Measurements from ENCODE around the gene ADTRP.

The ADTRP gene

DNA sequence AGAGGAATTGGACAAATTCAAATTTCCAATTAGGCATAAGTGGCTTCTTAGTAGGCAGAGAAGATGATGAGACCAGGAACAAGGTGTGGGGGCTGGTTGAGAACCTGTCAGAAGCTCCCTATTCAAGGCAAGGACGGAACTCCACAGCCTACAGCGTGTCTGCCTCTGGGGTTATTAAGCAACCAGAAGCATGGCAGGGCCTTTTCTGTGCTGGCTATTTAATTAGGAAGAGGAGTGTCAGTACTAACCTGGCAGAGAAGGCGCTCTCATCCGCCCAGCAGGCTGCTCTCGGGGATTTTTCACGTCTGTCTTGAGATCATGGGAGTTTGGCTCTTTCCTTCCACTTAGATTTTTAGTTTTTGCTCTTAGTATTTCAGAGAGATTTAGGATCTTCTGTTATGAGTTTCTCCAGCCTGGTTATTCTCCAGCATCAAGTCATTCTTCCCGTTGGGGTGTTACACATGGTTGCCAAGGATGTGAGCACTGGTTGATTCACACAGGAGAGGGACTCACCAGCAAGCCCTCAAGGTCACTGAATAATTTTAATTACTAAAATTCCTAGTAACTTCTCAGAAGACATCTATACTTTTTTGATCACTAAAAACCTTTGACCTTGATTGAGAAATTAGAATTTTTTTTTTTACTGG, 23.9 kb downstream of the ADTRP start:
- DNase-seq: no peak

DNA sequence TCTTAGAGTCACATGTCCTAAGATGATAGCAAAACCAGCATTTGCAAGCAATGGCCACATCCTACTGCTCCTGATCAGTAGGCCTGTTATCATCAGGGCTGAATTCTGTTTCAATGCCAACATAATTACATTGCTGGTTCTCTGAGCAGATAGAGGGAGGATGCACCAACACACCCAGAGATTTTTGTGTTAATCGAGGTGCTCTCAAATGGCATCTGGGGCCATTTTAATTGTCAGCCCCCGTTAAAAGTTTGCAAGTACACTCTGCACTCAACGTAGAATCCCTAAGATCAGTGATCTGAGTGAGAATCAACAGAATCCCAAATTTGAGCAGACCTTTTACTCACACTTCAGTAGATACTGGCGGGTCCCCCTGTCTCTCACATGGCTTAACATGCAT, 24.8 kb downstream of the ADTRP start:
- DNase-seq: no peak

DNA sequence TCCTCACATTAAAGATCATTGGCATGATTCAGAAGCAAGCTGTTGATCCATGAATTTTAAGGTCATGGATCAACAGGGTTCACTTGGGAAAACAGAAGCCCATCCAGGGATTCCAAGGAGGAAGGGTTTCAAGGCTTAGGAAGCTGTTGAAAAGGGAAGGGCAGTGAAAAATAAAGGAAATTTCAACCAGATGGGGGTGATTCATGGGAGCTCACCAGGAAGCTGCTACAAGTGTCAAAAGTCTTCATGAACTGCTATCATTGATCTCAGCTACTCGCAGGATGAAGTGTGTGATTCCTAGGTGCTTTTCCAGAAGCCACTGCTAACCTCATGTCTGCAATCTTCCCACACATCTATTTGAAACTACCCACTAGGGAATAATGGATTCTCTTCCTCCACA, 26.2 kb downstream of the ADTRP start:
- no peak for DNase-seq

DNA sequence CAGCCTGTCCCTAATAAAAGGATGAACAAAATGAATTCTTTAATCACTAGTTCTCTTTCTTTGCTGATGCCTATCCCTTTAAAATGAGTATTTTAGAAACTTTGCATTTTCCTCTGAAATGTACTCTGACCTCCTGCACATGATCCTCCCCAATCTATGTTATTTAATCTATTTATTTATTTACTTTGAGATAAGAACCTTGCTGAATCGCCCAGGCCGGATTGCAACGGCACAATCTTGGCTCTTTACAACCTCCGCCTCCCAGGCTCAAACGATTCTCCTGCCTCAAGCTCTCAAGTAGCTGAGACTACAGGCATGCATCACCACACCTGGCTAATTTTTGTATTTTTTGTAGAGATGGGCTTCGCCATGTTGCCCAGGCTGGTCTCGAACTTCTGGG, 27.9 kb downstream of the ADTRP start:
- no peak for DNase-seq

DNA sequence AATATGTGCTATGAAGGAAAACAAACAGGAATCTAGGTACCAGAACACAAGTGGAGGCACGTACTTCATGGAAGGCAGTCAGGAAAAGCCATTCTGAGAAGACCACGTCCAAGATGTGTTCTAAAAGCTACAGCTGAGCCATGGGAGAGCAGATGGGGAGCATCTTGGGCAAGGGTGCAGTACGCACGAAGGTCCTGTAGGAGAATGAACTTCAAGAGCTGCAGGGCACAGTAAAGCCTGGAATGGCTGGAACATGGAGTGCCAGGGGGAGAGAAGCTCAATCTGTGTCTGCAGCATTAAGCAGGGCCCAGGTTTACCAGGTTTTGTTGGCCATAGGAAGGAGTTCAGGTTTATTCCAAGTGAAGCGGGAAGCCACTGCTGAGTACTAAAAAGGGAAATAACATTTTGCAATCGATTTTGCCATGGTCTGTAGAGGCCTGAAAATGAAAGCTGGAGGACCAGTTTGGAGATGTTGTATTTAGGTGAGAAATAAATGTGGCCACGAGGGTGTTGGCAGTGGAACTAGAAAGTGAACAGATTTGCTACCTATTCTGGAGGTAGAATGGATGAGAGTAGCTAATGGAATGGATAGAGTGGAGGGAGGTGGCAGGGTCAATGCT, 29.9 kb downstream of the ADTRP start:
- no peak for DNase-seq

DNA sequence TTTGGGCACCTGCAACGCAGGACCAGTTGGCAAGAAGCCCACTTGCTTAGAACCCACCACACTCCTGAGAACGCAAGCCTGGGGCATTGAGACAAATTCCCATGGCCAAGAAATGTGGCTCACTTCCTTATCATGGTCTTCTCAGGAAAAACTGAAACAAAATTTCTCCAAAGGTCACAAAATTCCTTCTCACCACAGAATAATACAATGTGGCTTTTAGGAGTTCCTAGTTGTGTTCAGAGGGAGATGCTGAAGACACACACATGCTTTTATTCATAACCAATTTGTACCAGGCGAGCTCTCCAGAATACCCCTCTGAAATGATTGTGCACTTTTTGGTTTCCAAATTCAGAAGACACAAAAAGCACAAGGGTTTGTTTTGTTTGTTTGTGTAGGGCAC, 31.6 kb downstream of the ADTRP start:
- no peak for DNase-seq

DNA sequence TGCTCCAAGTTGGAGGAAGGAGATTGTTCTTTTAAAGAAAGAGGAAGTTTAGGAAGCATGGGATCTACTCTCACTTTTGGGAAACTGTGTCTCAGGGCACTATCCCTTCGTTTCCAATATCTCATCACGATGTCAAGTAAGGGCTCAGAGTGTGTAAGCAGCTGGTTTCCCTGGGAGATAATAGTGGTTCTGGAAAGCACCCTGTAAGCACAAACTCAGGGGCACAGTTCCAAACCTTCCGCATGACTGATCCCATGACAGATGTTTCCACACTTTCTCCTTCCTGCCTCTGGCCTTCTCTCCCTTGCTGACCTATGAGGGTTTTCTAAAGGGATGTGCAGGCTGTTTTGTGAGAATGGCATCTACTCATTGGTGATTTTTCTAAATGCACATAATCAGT, 33.9 kb downstream of the ADTRP start:
- DNase-seq: no peak

DNA sequence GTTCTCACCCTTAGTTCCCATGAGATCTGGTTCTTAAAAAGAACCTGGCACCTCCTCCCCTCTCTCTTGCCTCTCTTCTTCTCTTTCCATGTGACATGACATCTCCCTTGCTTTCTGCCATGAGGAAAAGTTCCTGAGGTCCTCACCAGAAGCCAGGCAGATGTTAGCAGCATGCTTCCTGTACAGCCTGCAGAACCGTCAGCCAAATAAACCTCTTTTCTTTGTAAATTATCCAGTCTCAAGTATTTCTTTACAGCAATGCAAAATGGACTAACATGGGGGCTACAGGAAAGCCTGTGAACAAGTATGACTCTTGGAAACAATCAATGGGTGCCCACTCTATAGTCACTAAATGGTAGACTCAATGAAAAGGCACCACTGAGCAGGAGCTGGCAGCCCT, 34.5 kb downstream of the ADTRP start:
- no peak for DNase-seq

DNA sequence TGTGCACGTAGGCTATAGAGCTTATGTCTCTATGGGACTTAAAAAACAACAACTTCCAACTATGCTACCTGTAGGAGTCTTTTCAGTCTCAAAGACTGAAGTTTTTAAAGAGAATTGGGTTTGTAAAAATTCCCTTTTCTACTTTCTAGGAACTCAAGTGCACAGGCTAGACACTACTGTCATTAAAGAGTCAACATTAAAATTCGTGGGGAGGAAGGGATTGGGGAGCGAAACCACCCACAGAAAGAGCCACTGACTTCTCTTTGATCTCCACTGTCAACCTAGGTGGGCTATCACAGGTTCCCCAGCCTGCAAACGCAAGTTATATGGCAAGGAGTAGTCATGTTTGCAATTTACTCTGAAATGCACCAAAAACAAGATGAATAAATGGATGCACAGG, 37.7 kb downstream of the ADTRP start:
- DNase-seq: no peak

DNA sequence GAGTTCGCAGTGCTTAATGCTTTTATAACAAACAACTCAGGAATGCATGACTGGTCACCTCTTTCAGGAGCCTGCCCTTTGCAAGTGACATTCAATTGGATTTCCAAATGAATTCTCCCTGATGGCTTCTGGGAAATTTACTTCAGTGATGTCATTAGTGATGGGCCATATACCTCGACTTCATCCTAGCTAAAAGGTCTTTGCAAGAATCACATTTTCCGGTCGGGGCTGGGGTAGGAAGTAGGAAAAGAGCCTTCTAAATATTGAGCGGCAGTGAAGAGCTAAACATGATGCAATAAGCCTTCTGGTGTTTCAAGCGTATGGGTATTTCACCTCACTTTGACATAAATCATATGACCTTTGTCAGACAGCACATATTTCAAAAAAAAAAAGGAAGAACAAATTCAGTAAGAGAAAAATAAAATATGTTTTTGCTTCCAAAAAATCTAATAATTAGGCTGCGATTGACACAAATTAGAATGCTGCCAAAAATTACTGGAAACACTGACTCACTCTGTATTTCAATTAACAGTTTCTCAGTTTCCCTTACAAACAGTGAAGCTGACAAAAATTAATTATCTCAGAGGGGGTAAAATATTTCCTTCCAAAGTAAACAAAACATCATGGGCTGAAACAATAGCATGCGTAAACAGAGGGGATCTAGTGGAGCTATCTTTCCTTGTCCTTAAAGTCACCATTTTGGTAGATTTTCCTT, 39.8 kb downstream of the ADTRP start:
- no peak for DNase-seq

DNA sequence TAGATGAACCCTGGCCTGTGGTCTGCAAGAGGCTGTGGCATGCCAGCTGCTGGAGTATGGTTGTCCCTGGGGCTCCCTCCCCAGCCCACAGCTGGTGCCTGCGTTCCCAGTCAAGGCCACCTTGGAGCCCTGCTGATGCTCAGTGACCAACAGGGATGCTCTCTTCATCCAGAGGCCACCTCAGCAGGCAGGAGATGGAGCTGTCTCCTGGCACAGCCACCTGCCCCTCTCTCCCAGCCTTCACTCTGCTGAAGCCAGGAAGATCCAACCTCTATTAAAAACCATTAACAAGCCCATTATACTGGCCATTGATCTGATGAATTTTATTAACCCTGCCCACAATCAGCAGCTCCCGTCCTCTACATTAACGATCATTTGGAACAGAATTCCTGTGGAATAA, 40.4 kb downstream of the ADTRP start:
- DNase-seq: no peak

DNA sequence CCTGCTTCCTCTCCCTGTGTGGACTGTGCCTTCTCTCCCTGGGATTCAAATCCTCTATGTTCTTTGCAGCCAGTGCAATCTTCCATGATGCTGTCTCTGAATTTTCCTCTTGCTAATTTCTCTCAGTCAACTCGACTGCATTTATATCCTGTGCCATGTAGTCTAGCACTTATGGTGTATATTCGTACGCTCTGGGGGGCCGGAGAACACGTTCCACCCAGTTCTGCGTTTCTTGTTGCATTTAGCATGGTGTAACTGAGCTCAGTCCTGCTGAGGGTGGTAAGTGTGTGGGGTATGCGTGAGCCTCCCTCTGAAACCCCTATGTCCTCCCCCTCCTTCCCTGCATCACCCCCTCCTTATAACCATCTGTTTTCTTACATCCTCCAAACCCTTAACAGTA, 42.0 kb downstream of the ADTRP start:
- no peak for DNase-seq

DNA sequence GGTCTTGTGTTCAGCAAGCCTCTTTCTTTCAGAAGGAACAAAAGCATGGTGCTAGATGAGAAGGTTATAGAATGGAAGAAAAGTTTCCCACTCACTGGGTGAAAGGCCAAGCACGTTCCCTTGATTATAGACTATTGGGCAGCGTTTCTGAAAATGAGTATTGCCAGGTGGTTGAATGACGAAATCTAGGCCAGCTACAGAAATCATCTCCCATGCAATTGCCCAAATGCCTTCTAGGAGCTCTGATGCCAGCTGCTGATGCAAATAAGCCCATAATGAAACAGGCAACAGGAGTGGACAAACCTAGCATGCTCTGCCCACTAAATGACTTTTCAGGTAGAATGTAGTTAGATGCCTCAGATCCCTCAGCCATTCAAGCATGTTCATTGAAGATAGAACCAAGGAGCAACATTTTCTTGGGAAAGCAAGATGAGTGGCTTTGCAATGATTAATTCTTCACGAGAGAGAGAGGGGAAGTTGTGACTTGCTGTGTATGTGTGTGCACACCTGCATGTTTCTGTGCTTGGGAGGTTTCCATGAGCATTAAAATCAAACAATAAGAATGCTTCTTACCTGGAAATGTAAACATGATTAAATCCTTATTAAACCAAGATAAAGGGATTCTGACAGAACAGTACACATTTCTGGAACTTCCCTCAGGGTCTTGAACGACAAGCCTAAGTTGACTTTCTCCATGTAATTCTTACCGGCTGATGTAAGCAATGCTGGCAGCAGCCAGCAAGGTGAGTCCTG, 43.6 kb downstream of the ADTRP start:
- no peak for DNase-seq

DNA sequence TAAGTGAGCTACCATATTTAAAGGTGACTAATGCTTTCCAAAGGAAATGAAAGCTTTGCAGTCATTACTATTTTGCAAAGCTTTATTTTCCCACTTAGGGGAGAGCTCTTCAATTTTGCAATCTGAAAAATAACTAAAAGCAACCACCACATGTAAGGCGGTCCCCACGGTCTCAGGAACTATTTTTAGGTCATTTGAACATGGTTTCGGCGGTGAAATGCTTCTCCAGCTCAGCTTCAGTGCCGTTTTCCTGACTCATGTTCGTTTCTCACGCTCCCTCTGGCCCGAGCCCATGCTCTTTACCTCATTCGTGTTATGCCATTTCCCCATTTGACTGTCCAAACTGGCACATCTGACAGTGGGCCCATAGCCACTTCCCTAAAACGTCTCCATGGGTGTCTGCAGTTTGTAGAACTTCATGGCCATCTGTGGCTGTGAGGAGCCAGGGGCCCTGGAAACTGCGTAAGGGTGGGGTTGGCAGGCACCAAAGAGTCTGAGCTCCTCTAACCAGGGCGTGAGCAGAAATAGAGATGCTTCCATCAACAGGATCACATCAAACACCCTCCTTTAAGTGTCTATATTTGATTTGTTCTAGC, 46.5 kb downstream of the ADTRP start:
- DNase-seq: peak; percentile 58 to 84

DNA sequence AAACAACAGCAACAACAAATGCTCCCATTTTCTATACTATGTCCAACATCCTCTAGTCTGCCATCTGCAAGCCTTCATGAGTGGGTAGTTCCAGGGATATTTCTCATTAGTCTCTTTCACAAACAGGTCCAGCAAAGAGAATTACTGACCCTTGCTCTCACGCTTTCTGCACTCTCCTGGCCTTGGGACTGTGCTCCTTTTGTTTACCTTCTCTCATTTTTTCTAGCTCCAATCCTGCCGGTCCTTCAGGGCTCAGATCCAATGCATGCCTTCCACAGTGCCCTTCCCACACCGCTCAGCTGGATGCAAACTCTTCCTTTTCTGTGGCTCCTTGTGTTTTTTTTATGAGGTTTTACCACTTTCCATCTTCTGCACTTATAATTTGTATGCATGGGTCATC, 47.2 kb downstream of the ADTRP start:
- no peak for DNase-seq

DNA sequence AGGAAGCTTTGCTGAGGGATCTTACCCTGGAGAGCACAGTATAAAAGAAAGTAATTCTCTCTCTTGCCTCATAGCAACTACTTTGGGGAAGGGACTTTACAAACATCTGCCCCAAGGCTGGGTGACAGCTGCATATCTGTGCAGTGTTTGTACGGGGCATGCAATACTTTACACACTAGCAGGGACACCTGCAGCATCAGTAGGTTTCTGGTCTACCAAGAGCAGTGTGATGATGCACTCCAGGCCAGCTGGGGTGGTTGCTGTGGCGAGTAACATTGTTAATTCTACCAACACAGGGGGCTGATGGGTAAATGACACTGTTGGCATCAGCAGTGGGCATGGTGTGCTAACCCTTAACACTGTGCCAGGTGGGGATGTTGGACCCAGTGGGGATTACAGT, 48.0 kb downstream of the ADTRP start:
- DNase-seq: no peak

DNA sequence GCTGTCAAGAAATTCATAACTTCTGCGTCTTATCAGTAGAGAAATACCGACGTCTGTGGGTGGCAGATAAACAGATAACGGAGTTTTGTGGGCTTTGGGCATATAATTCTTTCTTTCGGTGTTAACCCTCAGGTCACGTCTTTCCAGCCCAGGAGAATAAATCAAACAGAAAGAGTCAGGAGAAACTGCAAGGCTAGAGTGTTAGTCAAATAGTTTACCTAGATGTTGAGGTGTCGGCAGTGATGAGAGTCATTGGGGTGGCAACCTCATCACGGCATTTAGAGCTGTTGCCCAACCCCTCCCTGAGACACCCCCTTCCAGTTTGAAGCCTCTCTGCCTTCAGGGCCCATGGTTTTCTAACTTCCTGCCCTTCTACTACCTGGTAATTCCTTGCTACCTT, 49.5 kb downstream of the ADTRP start:
- no peak for DNase-seq

DNA sequence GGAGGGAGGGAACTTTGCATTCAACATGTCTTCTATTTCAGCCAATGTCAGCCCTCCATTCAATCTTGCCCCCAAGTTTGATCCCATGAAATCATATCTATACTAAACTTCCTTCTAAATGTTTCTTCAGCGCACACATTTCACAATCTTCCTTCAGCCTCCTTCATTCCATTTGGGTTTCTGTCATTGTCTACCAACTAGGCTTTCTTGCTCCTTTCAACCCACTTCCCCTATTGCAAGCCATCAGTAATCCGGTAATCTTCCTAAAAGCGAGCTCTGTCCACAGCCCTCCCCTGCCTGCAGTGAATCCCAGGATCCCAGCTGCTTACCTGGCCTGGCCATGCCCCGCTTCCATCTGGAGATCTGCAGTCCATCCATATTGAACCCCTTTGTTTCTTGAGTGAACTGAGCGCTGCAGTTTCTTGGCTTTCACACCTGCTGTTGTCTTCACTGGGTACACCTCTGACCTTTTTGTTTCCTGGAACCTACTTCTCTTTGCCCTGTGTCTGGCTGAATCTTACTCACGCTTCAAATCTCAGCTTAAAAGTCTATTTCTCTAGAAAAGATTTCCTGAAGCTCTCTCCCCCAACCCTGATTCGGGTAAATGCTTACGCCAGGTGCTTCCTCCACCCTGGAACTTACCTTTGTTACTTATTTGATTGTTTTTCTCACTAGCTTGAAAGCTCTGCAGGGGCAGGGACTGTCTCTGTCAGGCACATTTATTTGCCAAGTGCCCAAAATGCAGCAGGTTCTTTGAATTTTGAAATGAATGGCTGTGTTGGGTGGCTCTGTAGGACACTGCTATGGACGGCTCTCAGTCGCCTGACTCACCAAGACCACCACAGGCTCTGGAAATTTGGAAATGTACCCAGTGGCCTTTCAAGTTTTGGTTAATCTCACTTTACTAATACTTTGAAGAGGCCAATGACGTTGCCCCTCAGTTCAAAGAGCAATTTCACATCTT, 50.3 kb downstream of the ADTRP start:
- no peak for DNase-seq

DNA sequence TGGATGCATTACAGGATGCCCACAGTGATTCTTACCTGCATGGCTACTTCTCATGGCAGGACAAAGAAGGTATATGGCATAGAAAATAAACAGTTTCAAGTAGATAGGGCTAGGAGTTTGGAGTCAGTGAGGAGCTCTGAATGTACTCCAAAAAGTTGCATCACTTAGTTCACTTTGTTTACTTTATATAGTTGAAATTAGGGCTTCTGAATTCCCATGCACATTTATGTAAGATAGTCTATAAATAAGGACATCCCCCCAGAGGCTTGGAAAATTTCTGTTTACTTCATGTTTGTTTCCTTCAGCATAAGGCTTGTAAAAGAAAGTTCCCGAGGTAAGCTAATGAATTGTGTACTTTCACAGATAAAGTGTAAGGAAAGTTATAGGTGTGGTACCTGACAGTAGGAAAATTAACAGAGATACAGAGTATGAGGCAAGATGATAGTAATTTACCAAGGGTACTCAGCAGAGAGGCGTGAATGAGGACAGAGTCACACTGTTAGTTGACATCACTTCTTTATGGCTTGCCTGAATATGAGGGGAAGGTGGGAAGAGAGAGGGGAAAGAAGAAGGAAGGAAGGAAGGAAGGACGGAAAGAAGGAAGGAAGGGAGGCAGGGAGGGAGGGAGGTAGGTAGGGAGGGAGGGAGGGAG, 51.1 kb downstream of the ADTRP start:
- no peak for DNase-seq

DNA sequence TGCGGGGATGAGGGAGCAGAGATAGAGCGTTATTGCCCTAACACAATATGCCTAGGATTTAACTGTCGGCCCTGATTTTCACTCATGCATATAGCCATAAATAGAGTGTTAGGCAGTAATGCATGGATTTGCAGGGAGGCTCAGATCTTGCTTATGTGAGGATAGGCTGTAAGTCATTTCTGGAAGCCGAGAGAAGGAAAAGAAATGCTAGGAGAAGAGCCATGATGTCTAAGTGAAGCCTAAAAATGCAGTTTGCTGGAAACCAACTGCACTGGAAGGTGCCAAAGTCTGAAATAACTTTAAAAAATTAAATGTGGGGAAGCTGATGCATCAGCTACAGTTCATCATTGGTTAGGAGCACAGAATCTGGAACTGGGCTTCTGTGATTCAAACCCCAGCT, 54.3 kb downstream of the ADTRP start:
- DNase-seq: no peak

DNA sequence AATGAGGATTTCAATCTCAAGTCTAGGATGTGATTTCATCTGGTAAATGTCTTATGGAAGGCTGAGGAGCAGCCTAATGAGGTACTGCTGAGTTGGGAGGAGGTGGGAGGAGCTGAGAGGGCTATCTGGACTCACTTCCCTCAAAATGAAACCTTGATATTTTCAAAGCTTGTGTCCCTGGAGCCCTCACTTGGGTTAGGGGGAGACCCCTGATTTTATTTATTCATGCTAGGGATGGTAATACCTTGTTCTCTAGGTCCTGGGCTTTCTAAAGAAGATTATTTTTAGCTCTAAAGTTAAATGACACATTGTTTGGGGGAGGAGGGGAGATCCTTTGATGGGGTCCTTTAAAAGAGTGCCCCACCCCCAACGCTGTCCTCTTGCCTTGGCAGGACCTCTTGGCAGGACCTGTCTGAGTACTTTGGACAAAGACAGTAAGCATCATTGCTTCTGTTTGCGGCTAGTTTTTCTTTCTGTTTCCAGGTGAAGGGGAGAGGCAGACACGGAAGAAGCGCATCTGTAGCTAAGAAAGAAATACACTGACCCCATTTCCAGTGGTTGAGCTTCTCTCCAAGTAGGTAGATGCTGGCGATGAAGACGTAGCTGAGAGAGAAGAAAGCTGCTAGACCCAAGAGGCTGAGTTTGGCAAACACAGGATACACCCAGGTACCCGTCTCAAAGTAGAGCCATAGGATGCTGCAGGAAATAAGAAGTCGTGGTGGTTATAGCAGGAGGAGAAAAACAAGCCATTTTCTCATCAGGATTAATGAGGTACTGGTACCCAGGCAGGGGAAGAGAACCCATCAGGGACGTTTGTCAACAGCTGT, 55.6 kb downstream of the ADTRP start:
- no peak for DNase-seq
